Uterus (tissue), 2 donors: ENCODE results near the gene ALG12.

Experiments used
- CTCF ChIP-seq, 4 experiments: fragments of 200-600 bp in 2 of 4; fragments of 450-650 bp in 2 of 4; sonication (generic) in 2 of 4; IDR thresholded peaks; one replicate each; pipeline ENCODE4 v1.5.1; 2016 to 2019; ENCODE audit warnings: antibody characterized with exemption in 4 of 4, mild to moderate bottlenecking in 2 of 4, moderate library complexity in 1 of 4
- POLR2A ChIP-seq, 2 donors: fragments of 450-650 bp; IDR thresholded peaks; one replicate each; pipeline ENCODE4 v1.6.1; 2016; ENCODE audit warnings: antibody characterized with exemption in 2 of 2, mild to moderate bottlenecking in 1 of 2, moderate library complexity in 1 of 2

- TF ChIP-seq CTCF (IDR thresholded peaks at IDR 0.05) (no peak), POLR2A (IDR thresholded peaks at IDR 0.05) (no peak)
Measured at GRCh38 chr22:49935561-49935960, 17.3 kb upstream of the ALG12 start.
